Measurements from ENCODE around the gene CTNNA2.

The CTNNA2 gene

GRCh38 chr2:79855264-79856006, 342.6 kb downstream of the CTNNA2 start:
- TF ChIP-seq, protein P1, sequence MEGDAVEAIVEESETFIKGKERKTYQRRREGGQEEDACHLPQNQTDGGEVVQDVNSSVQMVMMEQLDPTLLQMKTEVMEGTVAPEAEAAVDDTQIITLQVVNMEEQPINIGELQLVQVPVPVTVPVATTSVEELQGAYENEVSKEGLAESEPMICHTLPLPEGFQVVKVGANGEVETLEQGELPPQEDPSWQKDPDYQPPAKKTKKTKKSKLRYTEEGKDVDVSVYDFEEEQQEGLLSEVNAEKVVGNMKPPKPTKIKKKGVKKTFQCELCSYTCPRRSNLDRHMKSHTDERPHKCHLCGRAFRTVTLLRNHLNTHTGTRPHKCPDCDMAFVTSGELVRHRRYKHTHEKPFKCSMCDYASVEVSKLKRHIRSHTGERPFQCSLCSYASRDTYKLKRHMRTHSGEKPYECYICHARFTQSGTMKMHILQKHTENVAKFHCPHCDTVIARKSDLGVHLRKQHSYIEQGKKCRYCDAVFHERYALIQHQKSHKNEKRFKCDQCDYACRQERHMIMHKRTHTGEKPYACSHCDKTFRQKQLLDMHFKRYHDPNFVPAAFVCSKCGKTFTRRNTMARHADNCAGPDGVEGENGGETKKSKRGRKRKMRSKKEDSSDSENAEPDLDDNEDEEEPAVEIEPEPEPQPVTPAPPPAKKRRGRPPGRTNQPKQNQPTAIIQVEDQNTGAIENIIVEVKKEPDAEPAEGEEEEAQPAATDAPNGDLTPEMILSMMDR (conservative IDR thresholded peaks at IDR 0.05; ENCODE audit: control insufficient read depth, insufficient read depth, low read depth, low read length): peak; percentile 35
- H3K4me3 ChIP-seq (ENCODE audit: control insufficient read depth, low read depth, low read length): no peak overlapping the region
- DNase-seq (ENCODE audit: low read depth): peak; percentile 7

GRCh38 chr2:79857888-79858287, 345.0 kb downstream of the CTNNA2 start:
- no peak overlapping the region for H3K4me3 ChIP-seq (ENCODE audit: control insufficient read depth, low read depth, low read length)
- TF ChIP-seq, protein P1 (conservative IDR thresholded peaks at IDR 0.05; ENCODE audit: control insufficient read depth, insufficient read depth, low read depth, low read length): no peak
- no peak for DNase-seq (ENCODE audit: low read depth)

- H3K4me3 ChIP-seq (ENCODE audit: control insufficient read depth, low read depth, low read length): no peak overlapping the region
- peak; percentile 39 for DNase-seq (ENCODE audit: low read depth)
- TF ChIP-seq, protein P1 (conservative IDR thresholded peaks at IDR 0.05; ENCODE audit: control insufficient read depth, insufficient read depth, low read depth, low read length): peak; percentile 63
These were observed 347.6 kb downstream of the CTNNA2 start for GRCh38 chr2:79860228-79861058.

DNA sequence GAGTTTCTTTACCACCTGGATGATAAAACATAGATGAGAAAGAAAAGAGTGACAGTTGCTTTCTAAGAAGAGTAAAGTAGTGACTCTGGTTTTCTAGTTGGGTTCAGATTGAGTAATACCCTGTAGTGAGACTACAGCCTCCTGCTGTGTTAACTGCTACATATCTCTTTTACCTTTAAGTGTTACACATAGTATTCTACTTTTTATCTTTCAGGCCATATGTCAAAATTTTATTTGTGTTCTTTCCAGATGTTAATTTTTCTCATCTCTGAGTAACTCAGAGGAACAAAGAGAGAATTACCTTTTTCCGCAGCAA, 348.2 kb downstream of the CTNNA2 start:
- no peak overlapping the region for H3K4me3 ChIP-seq (ENCODE audit: control insufficient read depth, low read depth, low read length)
- TF ChIP-seq, protein P1 (conservative IDR thresholded peaks at IDR 0.05; ENCODE audit: control insufficient read depth, insufficient read depth, low read depth, low read length): no peak
- DNase-seq (ENCODE audit: low read depth): no peak

- DNase-seq (ENCODE audit: low read depth): no peak
- TF ChIP-seq, protein P1 (conservative IDR thresholded peaks at IDR 0.05; ENCODE audit: control insufficient read depth, insufficient read depth, low read depth, low read length): no peak
These were observed 349.9 kb downstream of the CTNNA2 start for GRCh38 chr2:79862756-79863155.

DNA sequence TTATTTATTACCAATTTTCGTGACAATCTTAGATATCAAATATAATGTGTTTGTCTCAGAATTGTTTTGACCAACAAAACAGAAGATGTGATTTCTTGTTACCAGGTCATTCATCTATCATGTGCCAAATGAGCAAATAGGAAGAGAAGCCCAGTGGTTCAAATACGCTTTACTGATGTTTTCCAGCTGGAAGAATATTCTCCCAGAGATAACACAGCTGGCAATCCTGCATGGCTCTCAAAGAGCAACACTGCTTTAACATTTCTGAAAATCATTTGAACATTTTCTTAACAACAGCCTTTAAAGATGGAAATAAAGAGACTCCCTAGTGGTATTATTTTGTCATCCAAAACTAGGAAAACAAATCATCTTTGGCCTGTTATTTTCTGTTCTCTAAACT, 359.8 kb downstream of the CTNNA2 start:
- no peak overlapping the region for H3K4me3 ChIP-seq (ENCODE audit: control insufficient read depth, low read depth, low read length)
- DNase-seq (ENCODE audit: low read depth): no peak
- TF ChIP-seq, protein P1 (conservative IDR thresholded peaks at IDR 0.05; ENCODE audit: control insufficient read depth, insufficient read depth, low read depth, low read length): no peak

More at GRCh38 chr2:79862756-79863155, 349.9 kb downstream of the CTNNA2 start:
- H3K4me3 ChIP-seq (ENCODE audit: control insufficient read depth, low read depth, low read length): no peak overlapping the region

All from fibroblast of mammary gland (primary cell).